HCT116 (cell line): ENCODE measurements around the gene MEAF6. TPM values are rescaled to one million over a fixed set of nuclear protein-coding genes. Genes with fewer than 3 reads are reported as not detected.
A peak's percentile ranks its signal among the peaks of the same experiment; 100 is the strongest.

ENCODE experiments used
- ATAC-seq: fragments of 200-7000 bp; cut with Tn5 transposase; 2 replicates; pipeline ENCODE4 v1.9.1; 2020; ENCODE audit warnings: mild to moderate bottlenecking, moderate library complexity
- BruUV-seq: library from RNA; stranded (reverse); fragments of 400-500 nt; replicated peaks from 2 replicates; lab custom pipeline; 2021; lab: Mats Ljungman, UMichigan
- CTCF ChIA-PET: fragments of 300-600 bp; sonication (Branson Sonifier 250); formaldehyde crosslinking; loops from one replicate; lab custom pipeline; 2021; ENCODE audit warnings: antibody characterized with exemption; lab: Charles Lee
- POLR2A ChIA-PET: fragments of 300-600, 350-600 bp; sonication (Branson Sonifier 250); formaldehyde crosslinking; loops from one replicate; lab custom pipeline; 2021; ENCODE audit warnings: antibody characterized with exemption; lab: Charles Lee
- RAD21 ChIA-PET, 2 experiments: fragments of 300-600 bp; sonication (Branson Sonifier 250); formaldehyde crosslinking; loops; one replicate each; lab custom pipeline; 2023; ENCODE audit warnings: low total read pairs in 2 of 2; ENCODE audit not compliant: uncharacterized antibody in 2 of 2, unreplicated experiment in 2 of 2, low non-redundant PET in 1 of 2; lab: Charles Lee
- DNase-seq: peaks from one replicate; pipeline ENCODE4 v3.0.0-alpha.2; 2010; ENCODE audit warnings: low read depth, low spot score
- H2AFZ ChIP-seq: fragments of 200-600 bp; shearing (Covaris generic), sonication (generic); 2 replicates; pipeline ENCODE4 v1.6.1; 2017; ENCODE audit warnings: low read depth, mixed run types, mixed read lengths, antibody characterized with exemption, low read length; ENCODE audit not compliant: poor library complexity, severe bottlenecking
- H3K27ac ChIP-seq: 2 replicates; pipeline ENCODE4 v1.5.1; 2012; ENCODE audit warnings: low read depth, low read length
- H3K27me3 ChIP-seq: fragments of 200-600 bp; sonication (generic); 2 replicates; pipeline ENCODE4 v1.6.1; 2016; ENCODE audit warnings: mixed run types, low read length, mixed read lengths; ENCODE audit not compliant: insufficient read depth
- H3K36me3 ChIP-seq, 2 experiments: fragments of 200-500 bp in 1 of 2; fragments of 200-600 bp in 1 of 2; sonication (Bioruptor generic) in 1 of 2; sonication (generic) in 1 of 2; 2 replicates each; pipeline versions ENCODE4 v1.5.1 to v1.6.1; 2014 to 2016; ENCODE audit warnings: low read length in 2 of 2, inconsistent platforms in 1 of 2, mixed read lengths in 1 of 2, mixed run types in 1 of 2; ENCODE audit not compliant: insufficient read depth in 2 of 2, control insufficient read depth in 1 of 2
- H3K4me1 ChIP-seq, 2 experiments: fragments of 200-600 bp in 1 of 2; sonication (generic) in 1 of 2; 2 replicates each; pipeline versions ENCODE4 v1.5.1 to v1.6.1; 2012 to 2017; ENCODE audit warnings: low read length in 2 of 2, inconsistent platforms in 1 of 2, mild to moderate bottlenecking in 1 of 2, mixed read lengths in 1 of 2, mixed run types in 1 of 2, moderate library complexity in 1 of 2; ENCODE audit not compliant: insufficient read depth in 2 of 2, control insufficient read depth in 1 of 2
- H3K4me2 ChIP-seq: fragments of 200-600 bp; sonication (generic); 2 replicates; pipeline ENCODE4 v1.6.1; 2017; ENCODE audit warnings: mixed run types, low read length, mixed read lengths
- H3K4me3 ChIP-seq, 2 experiments: fragments of 200-600 bp in 1 of 2; sonication (generic) in 1 of 2; replicated peaks in 1 of 2; 2 replicates each; pipeline ENCODE4 v1.5.1; 2011 to 2016; ENCODE audit warnings: low read length in 2 of 2, control low read depth in 1 of 2, low read depth in 1 of 2, mild to moderate bottlenecking in 1 of 2, mixed read lengths in 1 of 2, mixed run types in 1 of 2
- H3K79me2 ChIP-seq: fragments of 200-600 bp; sonication (generic); 2 replicates; pipeline ENCODE4 v1.6.1; 2017; ENCODE audit warnings: mild to moderate bottlenecking, mixed run types, low read length, moderate library complexity, mixed read lengths; ENCODE audit not compliant: insufficient read depth
- H3K9ac ChIP-seq: fragments of 200-600 bp; sonication (generic); 2 replicates; pipeline ENCODE4 v1.6.1; 2016; ENCODE audit warnings: low read length, mixed read lengths
- H3K9me2 ChIP-seq: fragments of 200-600 bp; sonication (generic), shearing (Covaris generic); 2 replicates; pipeline ENCODE4 v1.6.1; 2017; ENCODE audit warnings: mixed run types, mild to moderate bottlenecking, moderate library complexity; ENCODE audit not compliant: insufficient read depth
- H3K9me3 ChIP-seq, 2 experiments: fragments of 200-500 bp in 1 of 2; fragments of 200-600 bp in 1 of 2; sonication (Bioruptor generic) in 1 of 2; sonication (generic) in 1 of 2; 2 replicates each; pipeline ENCODE4 v1.6.1; 2014 to 2017; ENCODE audit warnings: low read length in 2 of 2, mixed read lengths in 2 of 2, inconsistent platforms in 1 of 2, low read depth in 1 of 2, mild to moderate bottlenecking in 1 of 2, mixed run types in 1 of 2, moderate library complexity in 1 of 2; ENCODE audit not compliant: control insufficient read depth in 1 of 2, insufficient read depth in 1 of 2
- H4K20me1 ChIP-seq: fragments of 200-600 bp; sonication (generic), shearing (Covaris generic); 2 replicates; pipeline ENCODE4 v1.6.1; 2017; ENCODE audit warnings: mixed run types, mild to moderate bottlenecking, moderate library complexity; ENCODE audit not compliant: insufficient read depth
- EGR1 ChIP-seq: IDR thresholded peaks from 2 replicates; pipeline ENCODE4 v1.6.1; 2012; ENCODE audit warnings: low read depth
- EZH2phosphoT487 ChIP-seq: fragments of 200-600 bp; IDR thresholded peaks from 2 replicates; pipeline ENCODE4 v1.6.1; 2018; ENCODE audit warnings: antibody characterized with exemption, borderline replicate concordance
- RAD21 ChIP-seq: IDR thresholded peaks from 2 replicates; pipeline ENCODE4 v1.6.1; 2012; ENCODE audit warnings: low read depth, mild to moderate bottlenecking
- YY1 ChIP-seq: IDR thresholded peaks from 2 replicates; pipeline ENCODE4 v1.6.1; 2011; ENCODE audit warnings: low read length, low read depth, moderate library complexity, mild to moderate bottlenecking; ENCODE audit not compliant: insufficient replicate concordance; ENCODE audit errors: extremely low read depth
- ZBTB33 ChIP-seq: IDR thresholded peaks from 2 replicates; pipeline ENCODE4 v1.6.1; 2011; ENCODE audit warnings: mild to moderate bottlenecking, low read length, moderate library complexity; ENCODE audit not compliant: insufficient replicate concordance; ENCODE audit errors: extremely low read depth
- ZNF274 ChIP-seq: fragments of 200-500 bp; sonication (Bioruptor generic); IDR thresholded peaks from 2 replicates; pipeline ENCODE4 v1.6.1; 2014; ENCODE audit warnings: mild to moderate bottlenecking, low read depth, low read length, inconsistent platforms
- intact Hi-C: fragments of 100-400 bp; cut with micrococcal nuclease; formaldehyde crosslinking; loops from 2 replicates; pipeline ENCODE4 v1.10.0; 2022
- total RNA-seq: library from RNA; stranded (reverse); gene quantifications from one replicate; pipeline ENCODE4 v1.2.1, GENCODE V29; 2021; ENCODE audit not compliant: unreplicated experiment
- TF ChIP-seq, protein P1 (sequence below): IDR thresholded peaks from 2 replicates; pipeline ENCODE4 v1.6.1; 2012

The MEAF6 gene
- total RNA-seq, 1 experiment from 2014 or later: 50.3 TPM

DNA sequence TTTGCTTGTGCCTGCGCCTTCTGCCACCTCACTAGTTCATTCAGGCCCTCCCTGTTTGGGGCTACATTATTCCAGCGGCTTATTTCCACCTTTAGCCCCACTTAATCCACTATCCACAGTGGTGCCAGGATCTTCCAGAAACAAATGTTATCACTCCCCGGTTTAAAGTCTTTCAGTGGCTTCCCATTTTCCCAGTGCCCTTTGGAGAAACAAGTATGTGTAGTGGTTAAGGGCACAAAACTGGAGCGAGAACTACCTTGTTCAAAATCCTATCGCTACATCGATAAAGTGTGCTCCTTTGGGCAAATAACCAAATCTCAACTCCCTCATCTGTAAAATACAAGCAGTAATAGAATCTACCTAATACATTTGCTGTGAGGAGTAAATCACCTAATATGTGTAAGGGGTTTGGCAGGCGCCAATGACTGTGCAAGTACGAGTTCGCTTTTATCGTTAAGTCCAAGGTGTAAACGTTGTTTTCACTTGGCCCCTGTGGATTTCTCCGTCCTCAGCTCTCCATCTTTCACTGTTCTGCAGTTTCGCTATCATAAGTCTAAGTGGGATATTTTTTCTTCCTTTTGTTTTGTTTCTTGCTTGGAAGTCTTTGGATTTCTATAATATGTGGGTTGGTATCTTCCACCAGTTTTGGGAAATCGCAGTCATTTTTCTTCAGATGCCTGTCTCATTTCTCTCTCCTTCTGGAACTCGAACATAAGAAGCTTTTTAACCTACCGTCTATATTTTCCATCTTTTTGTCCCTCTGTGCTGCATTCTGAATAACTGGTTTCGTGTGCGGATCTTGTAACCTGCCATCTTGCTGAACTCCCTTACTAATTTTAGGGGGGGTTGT, 844 bp upstream of the MEAF6 start:
- H3K9me2 ChIP-seq: no peaks in the 10 kb centered on the region
- RAD21 ChIA-PET: interaction anchor here in 1 of 2 experiments (0.6 kb wide), 2 partner anchors 9 to 33 kb away, joined by 3 to 4 read pairs; no protein-coding TSS in a partner anchor
- CTCF ChIA-PET: interaction anchor here (1.2 to 1.8 kb wide), 7 partner anchors 9 to 175 kb away, joined by 3 to 10 read pairs (median 6); partner anchors contain the start of gene SNIP1
- no peak for TF ChIP-seq EZH2phosphoT487
- ATAC-seq: no peak
- no peak for DNase-seq
- H4K20me1 ChIP-seq: no peaks in the 10 kb centered on the region
- peaks cover 23% of the 10 kb centered on the region for H3K79me2 ChIP-seq
- intact Hi-C loops: no loop called here
- H3K9ac ChIP-seq: peak overlapping the region; percentile 70
- TSS peak; percentile 97 for BruUV-seq
- no peaks in the 10 kb centered on the region for H3K9me3 ChIP-seq
- peaks cover 10 to 19% of the 10 kb centered on the region in 2 experiments; a peak in 3 of 4 replicates for H3K4me1 ChIP-seq
- H3K36me3 ChIP-seq: peaks cover 12 to 16% of the 10 kb centered on the region in 2 experiments
- no peak overlapping the region for H2AFZ ChIP-seq
- peak overlapping the region; percentile 71 for H3K27ac ChIP-seq
- no peaks in the 10 kb centered on the region for H3K27me3 ChIP-seq
- POLR2A ChIA-PET: interaction anchor here (1.0 kb wide), 1 partner anchor 42 kb away, joined by 3 read pairs; no protein-coding TSS in a partner anchor
- peak overlapping the region; percentile 41 to 82 for H3K4me3 ChIP-seq
- peak overlapping the region; percentile 85 for H3K4me2 ChIP-seq

GRCh38 chr1:37513795-37514349, 694 bp downstream of the MEAF6 start:
- peak overlapping the region; percentile 31 for H3K27ac ChIP-seq
- H3K79me2 ChIP-seq: peaks cover 23% of the 10 kb centered on the region
- no peaks in the 10 kb centered on the region for H3K27me3 ChIP-seq
- no peaks in the 10 kb centered on the region for H4K20me1 ChIP-seq
- TF ChIP-seq, protein P1, sequence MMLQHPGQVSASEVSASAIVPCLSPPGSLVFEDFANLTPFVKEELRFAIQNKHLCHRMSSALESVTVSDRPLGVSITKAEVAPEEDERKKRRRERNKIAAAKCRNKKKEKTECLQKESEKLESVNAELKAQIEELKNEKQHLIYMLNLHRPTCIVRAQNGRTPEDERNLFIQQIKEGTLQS: no peak
- TF ChIP-seq YY1: no peak
- no peak for TF ChIP-seq RAD21
- TF ChIP-seq ZNF274: no peak
- no peak for TF ChIP-seq ZBTB33
- TF ChIP-seq EGR1: no peak
- H3K9me2 ChIP-seq: no peaks in the 10 kb centered on the region
- POLR2A ChIA-PET: no interaction called here
- peak overlapping the region; percentile 70 for H3K9ac ChIP-seq
- peak overlapping the region; percentile 85 for H3K4me2 ChIP-seq
- RAD21 ChIA-PET: interaction anchor here in 1 of 2 experiments (0.6 kb wide), 1 partner anchor 354 kb away, joined by 4 read pairs; no protein-coding TSS in a partner anchor
- DNase-seq: no peak
- CTCF ChIA-PET: interaction anchor here (0.7 to 1.8 kb wide), 10 partner anchors 8 to 176 kb away, joined by 3 to 10 read pairs (median 5); partner anchors contain the start of gene SNIP1
- no peaks in the 10 kb centered on the region for H3K9me3 ChIP-seq
- H3K4me3 ChIP-seq: peak overlapping the region; percentile 72 to 82
- H3K36me3 ChIP-seq: peaks cover 12 to 20% of the 10 kb centered on the region in 2 experiments
- H3K4me1 ChIP-seq: peaks cover 10 to 19% of the 10 kb centered on the region in 2 experiments; a peak in 3 of 4 replicates
- H2AFZ ChIP-seq: no peak overlapping the region
- intact Hi-C loops: no loop called here
- BruUV-seq: TSS peak; percentile 45
- ATAC-seq: peak; percentile 33
